GM19397 (cell line): ENCODE results near the gene CDKN1B.
"Not testable (repeated sequence)": the region's sequence is repeated elsewhere in the genome, so short reads cannot be mapped to it uniquely, and the experiment has no call there.

ENCODE experiments used
- ATAC-seq: cut with Tn5 transposase; IDR thresholded peaks from one replicate; pipeline ENCODE4 v1.9.1; 2021; ENCODE audit warnings: mild to moderate bottlenecking, moderate library complexity; ENCODE audit not compliant: unreplicated experiment

The CDKN1B gene

DNA sequence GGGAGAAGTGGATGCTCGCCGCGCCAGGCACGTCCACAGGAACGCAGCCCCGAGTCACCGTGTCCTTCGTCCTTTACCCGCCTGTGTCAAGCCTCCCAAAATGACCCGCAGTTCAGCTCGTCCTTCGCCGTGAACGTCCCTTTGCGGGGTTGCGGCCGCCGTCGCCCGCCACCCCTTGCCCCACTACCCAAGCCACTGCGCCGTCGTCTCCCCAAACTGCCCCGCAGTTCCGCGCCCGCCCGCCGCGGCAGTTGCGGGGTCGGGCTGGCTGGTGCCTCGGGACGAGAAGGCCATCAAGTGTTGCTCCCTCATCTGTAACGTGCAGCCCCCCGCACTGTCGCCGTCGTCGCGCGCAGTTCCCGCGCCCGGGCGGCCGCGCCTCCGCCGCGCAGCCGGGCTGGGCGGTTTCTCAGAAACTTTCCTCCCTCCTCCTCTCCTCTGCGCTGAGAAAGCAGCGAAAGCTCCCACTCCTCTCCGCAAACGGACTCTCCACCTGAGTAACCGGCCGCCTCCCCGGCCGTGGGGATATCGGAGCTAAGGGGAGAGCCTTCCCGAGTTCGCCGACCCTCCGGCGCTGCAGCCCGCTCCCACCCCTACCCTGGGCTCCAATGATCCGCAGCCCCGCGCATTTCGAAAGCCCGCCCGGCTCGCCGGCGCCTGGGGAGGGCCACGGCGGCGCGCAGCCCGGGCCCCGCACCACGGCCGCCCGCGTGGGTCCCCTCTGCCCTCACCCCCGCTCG lies 6.7 kb downstream of the CDKN1B start:
- no peak for ATAC-seq

DNA sequence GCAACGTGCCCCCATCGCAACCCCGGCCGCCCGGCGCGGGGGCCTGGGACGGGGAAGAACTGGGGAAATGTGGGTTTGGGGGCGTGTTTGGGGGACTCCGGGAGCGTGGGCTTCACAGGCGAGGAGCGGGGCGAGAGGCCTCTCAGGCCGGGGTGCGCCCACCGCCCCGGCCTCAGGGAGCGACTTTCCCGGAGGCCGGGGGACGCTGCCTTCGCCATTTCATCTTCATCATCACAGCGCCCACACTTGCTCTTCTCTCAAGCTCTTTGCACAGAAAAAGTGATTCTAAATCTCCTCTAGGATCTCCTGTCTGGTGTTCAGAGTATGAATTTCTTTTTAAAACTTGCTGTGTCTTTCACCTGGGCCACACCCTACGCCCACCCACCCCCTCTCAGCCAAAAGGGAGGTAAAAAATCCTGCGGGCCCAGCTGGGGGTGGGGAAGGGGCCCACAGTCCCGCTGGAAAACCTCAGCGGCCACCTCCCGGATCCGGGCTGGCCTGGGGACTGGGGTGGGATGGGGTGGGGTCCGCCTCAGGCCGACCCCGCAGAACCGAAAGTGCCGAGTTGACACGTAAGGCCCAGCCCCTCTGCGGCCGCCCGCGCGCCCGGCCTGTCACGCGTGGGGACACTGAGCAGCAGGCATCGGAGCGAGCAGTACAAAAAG lies 7.4 kb downstream of the CDKN1B start:
- peak; percentile 24 for ATAC-seq

DNA sequence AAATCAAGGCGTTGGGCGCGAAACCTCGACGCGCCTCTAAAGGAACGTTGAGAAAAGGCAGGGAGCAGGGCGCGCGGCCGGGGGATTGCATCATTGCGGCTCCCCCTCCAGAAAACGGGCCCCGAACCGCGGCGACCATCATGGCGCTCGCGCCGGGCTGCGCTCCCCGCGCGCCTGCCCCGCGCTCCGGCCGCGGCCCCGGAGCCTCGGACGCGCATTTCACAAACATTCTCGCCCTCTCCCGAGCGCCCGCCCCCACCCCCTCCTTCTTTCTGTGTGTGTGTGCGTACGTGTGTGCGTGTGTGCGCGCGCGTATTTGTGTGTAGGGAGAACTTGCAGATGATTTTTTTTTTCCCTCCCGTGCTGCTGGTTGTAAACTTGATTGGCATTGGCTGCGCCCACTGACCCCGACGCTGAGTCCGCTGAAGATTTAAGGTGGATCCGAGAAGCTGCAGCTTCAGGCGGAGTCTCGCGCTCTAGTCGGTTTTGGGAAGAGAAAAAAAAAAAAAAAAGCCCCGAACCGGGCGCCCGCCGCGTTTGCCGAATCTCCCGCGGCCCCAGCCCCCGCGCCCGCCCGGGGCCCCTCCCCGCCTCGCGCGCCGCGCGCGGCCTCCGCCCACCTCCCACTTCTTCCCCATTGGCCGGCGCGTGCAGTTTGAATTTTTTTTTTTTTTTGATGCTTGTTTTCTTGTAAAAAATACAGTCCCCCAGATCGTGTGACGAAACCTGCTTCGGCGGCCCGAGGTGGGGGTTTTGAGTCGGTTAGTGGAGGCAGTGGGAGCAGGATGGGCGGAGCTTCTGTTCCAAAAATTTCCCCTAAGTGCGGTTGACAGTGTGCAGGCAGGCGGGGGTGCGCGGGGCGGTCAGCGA lies 8.2 kb downstream of the CDKN1B start:
- ATAC-seq: peak; percentile 44

DNA sequence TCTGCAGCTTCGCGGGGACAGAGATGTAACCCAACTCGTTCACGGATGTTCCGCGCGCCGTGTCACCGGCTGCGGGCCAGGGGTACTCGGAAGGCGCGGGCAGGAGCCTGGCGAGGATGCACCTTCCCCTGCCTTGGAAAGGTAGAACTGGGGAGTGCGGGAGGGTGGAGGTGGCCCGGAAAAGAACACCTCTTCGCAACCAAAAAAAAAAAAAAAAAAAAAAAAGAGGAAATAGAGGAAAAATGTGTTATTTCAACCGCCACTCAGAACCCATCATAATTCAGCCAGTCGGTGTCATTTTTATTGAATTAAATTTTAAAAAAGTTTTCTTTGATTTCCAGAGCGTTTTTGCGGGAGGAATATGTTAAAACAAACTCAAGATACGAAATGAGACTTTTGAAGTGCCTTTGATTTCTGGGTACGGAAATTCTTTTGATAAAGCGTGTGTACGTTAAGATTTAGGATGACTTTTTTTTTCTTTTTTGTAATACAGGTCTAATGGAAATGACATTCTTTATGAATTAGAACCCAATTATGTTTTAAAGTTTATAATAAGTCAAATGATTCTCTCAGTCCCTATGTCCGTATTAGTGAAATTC lies 8.9 kb downstream of the CDKN1B start:
- ATAC-seq: no peak

DNA sequence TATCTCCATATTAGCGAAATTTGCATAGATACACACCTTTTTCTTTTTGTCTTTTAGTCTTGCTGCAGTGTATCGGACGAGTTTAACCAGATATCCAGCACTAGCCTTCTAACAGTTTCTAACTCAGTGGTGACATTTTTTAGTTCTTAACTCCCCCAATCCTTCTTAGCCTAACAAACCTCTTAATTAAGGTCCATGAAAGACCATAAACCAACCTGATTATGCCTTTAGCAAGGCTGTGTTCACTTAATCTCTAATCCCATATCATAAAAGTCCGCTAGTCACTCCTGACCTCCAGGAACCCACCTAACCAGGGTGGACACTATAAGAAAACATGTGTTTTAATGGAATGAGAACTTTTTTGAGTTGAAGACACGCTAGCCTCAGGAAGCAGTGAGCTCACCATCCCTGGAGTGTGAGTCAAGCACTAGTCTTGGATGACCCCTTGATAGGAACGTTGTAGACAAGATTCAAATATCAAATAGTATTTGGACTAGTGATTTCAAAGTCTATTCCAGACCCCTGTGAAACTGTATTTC lies 9.5 kb downstream of the CDKN1B start:
- no peak for ATAC-seq

DNA sequence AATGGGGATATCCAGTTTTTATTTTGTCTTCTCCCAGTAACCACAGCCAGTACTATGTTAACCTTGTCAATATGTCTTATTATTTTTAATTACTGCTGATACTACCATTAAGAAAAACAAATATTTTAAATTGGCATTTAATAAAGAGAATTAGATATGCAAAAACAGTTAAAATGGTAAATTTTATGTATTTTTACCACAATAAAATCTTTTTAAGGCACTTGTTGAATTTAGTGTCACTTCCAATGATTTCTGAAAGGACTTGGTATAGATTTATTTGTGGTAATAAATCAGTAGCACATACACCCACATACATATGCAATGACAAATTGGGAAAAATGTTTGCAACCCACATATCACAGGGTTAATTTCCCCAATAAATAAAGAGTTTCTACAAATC lies 14.0 kb downstream of the CDKN1B start:
- ATAC-seq: no peak

DNA sequence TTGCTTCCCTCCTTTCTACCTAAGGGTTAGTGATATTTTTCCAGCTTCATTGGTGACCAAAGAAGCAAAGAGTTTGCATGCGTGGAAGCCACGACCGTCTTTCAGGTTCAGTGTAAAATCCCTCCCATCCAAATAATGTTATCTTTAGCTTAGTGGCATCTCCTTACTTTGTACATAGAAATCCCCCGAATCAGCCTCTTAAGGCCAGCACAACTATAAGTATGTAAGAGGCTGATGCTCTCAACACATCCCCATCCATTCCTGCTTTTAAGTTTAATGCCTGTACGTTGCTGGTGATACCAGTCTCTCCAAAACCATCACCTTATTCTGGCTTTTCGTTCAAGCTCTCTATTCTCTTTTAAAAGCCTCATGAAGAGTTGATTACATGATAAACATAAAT lies 14.6 kb downstream of the CDKN1B start:
- no peak for ATAC-seq

DNA sequence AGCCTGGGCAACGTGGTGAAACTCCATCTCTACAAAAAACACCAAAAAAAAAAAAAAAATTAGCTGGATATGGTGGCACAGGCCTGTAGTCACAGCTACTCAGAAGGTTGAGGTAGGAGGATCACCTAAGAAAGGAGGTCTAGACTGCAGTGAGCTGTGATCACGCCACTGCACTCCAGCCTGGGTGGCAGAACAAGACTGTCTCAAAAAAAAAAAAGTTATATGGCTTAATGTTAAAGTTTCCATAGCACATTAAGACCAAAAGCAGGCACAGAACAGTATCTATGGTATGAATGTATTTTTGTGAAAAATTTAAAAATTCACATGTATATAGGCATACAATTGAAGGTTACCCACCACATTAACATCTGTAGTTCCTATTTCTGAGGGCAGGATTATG lies 15.9 kb downstream of the CDKN1B start:
- ATAC-seq: no peak

DNA sequence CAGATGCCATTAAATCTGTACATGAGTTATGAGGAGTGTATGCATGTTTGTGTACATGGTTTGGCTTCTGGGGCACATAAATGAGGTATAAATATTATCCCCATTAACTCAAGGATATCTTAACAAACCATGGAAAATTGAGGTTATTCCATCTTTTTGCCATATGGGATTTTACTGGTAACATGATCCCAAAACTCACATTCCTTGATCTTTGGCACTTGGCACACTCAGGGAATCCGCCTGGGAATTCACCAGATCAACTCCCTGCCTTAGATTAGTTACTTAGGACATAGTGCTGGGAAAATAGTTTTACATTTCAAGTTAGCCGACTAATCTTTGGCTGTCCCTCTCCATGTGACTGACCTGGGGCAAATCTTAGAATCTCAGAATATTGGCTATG lies 16.9 kb downstream of the CDKN1B start:
- ATAC-seq: no peak

DNA sequence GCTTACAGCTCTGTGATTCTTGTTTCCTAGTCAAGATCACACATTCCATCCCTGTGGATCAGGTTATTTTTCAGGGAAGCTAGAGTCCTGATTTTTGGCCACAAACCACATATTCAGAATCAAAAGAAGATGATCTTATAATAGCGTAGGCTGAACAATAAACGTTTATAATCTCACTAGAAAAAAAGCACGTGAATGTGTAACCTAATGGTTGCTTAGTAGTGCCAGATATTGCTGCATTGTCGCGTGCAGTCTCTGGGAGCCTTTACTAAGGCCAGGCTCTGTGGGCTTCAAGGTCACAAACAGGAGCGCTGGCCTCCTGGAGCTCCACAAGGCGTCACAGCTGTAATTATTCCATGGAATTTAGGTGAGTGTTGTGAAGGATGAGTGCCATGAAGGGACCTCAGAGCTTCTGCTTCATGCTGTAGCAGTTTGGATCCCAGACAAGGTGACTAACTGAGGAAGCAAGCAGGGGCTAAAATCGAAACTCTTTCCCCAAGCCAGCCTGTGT lies 17.4 kb downstream of the CDKN1B start:
- no peak for ATAC-seq

DNA sequence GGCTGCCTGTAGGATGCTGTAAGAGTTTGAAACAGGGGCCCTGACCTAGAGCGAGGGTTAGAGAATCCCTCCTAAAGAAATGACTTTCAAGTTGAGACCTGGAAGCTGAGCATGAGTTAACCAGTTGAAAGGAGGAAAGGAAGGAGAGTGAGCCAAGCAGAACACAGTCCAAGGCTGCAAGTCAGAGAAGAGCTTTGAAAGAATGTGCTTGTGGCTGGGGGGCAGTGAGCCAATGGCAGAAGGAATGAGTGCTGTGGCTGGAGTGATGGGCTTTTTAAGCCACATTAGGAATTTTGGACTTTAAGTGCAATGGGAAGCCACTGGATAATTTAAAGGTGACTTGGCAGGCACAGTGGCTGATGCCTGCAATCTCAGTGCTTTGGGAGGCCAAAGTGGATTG lies 18.1 kb downstream of the CDKN1B start:
- ATAC-seq: no peak

DNA sequence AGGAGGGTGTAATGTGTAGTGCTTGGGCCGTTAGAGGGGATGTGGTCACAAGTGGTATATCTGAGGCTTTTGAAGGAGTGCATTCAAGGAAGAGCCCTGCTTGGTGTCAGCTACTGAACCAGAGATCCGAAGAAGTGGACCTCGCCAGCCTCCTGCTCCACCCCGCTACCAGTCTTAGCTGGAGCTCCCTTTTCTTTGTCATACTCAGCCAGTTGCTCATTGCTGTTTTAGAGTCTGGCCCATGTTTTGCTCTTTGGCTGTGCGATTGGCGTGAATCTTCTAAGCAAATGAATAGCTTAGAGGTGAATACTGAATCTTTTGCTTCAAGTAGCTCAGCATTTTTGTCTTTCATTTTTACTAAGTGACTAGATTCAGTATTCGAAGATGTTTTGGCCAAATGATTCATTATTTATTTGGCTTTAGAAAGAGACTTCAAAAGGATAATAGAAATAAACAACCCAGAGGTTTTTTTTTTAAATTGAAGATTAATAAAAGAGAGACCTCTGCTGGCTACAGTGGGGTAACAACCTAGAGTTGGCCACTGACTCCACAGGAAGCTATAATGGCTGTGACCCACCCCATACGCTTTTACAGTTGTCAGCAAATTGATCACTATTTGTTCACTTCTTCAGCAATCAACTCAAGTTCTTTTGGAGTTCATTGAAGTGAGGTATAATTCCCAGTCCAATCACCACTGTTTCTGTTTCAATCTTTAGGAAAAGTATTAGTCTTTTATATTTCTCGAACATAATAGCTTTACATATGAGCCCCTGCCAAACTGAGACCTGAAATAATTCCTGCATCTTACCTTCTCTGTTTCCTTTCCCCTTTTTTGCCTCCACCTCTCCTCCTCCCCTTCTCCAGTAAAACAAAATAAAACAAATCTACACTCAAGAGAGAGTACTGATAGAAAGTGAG lies 19.9 kb downstream of the CDKN1B start:
- peak; percentile 71 for ATAC-seq

DNA sequence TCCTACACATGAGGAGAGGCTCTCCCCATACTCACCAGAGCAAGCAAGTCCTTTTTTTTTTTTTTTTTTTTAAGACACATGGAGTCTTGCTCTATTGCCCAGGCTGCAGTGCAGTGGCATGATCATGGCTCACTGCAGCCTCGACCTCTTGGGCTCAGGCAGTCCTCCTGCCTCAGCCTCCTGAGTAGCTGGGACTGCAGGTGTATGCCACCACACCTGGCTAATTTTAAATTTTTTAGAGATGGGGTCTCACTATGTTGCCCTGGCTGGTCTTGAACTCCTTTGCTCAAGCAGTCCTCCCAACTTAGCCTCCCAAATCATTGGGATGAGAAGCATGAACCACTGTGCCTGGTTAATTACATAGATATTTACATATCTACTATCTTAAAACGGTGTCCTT lies 21.0 kb downstream of the CDKN1B start:
- ATAC-seq: not testable (repeated sequence)

DNA sequence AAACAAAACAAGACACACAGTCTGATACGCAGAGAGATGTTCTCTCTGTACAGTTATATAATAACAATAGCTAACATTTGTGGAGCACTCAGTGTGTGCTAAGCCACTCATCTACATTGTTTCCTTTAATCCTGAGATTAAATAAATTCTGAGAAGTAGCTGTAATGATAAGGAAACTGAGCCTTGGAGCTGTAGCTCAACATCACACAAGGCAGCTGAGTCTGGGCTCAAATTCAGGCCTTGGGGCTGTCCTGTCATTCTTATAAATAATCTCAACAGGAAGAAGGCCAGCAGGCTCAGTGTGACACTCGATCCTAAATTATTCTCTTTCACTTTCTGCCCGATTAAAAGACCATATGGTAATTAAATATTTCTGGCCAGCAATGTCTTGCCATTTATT lies 24.5 kb downstream of the CDKN1B start:
- no peak for ATAC-seq

DNA sequence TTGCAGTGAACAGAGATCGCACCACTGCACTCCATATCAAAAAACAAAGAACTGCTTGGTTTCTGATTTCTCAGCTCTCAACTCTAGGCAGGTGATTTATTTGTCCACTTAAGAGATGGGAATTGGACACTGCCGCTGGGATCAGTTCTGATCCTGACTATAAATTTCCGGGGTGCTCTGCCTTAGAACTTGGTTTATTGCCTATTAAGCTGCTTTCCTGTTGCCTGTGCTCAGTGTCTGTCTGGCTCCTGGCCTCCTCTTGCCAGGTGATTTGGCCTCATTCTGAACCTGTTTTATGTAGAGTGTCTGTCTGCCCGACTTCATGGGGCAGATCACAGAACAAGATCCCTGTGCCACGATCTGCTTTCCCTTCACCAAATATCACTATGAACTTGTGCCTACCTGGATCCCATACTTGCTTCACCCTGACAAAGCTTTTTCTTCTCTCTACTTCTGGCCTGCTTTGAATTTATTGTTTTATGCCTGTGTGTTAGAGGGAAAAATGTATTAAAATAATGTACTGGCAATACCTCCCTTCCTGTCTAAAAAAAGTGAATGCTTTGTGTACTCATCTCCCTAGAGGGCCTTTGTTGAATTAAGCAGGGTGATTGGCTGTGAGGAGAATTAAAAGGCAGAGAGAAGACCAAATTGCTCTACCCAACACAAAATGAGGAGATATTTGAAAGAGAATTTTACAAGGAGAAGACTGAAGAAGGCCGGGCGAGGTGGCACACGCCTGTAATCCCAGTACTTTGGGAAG lies 27.6 kb downstream of the CDKN1B start:
- ATAC-seq: no peak

DNA sequence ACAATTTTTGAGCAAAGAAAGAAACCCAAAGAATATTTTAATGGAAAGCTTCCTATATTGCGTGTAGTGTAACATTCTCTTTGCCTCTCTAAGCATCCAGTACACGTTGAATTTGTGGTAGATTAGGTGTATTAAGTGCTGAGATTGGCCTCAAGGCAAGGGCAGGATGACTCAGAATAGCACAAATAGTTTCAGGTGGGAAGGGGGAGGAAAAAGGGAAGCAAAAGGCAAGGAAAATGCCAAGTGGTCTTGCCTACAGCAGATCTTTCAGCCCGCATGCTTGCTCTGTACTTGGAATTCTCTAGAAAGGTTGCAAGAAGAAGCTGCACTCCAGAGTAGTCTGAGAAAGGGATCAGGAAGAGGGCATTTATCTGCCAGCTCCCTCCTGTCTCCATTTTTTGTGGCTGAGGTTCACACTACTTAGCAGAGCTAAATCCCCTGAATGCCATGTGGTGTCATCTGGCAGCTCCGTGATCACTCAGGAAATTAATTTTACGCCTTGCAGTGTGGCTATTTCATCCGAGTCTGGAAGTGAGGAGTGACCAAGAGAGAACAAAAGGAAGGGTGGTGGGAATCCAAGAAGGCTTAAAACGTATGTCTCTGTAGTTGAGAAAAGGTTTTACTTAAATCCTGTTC lies 28.5 kb downstream of the CDKN1B start:
- no peak for ATAC-seq

DNA sequence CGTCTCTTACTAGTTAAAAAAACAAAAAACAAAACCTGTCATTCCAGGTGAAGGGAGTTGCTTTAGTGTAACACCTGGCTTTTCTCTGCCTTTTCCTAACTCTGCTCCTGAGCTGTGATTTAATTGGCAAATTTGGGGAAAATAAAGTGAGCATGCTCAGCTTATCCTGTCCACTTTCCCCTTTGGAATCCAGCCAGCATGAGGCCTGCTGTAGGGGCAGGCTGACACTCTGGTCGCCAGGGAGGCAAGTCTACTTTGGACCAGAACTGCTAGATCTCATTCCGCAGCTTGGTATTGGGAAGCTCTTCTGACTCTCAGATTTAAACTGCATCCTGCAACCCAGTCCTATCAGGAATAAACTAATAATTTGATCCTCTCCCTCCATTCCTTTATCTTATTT lies 30.1 kb downstream of the CDKN1B start:
- ATAC-seq: no peak

DNA sequence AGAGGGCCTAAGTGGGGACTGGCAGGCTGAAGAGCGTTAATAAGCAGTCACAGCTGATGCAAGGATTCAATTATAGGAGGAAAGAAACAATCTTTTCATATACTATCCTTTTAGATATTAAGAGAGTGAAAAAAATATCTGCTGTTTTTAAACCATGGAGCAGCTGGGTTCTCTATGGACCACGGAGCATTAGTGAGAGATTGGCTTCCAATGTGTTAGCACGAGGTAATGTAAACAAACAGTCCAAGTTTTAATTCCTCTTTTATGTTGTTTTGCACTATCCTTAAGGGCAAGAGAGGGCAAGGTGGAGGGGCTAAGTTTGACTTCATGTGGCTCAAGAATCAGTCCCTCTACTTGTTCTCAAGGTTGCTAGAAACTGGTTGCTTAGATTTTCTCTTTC lies 30.9 kb downstream of the CDKN1B start:
- ATAC-seq: no peak

DNA sequence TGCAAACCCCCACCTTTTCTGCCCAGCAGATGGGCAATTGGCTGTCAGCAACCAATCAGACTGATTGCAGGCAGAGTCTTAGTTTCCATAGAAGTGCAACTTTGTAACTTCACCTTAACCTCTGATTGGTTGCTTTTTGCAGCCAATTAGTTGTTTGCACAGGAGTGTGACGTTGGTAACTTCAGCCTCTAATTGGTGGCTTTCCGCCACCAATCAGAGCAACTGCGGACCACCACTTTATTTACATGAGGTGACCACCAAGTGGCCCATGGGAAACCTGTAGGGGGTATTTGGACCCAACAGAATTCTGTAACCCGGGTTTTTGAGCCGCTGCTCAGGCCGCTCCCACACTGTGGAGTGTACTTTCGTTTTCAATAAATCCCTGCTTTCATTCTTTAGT lies 32.3 kb downstream of the CDKN1B start:
- no peak for ATAC-seq
